GM12801 (cell line): ENCODE measurements around the gene CENPT.

Source experiments
- TF ChIP-seq, protein P1 (sequence below): IDR thresholded peaks from one replicate; pipeline ENCODE4 v1.5.1; 2011; ENCODE audit warnings: control low read depth; ENCODE audit not compliant: insufficient read length; ENCODE audit errors: extremely low read depth

CENPT gene

DNA sequence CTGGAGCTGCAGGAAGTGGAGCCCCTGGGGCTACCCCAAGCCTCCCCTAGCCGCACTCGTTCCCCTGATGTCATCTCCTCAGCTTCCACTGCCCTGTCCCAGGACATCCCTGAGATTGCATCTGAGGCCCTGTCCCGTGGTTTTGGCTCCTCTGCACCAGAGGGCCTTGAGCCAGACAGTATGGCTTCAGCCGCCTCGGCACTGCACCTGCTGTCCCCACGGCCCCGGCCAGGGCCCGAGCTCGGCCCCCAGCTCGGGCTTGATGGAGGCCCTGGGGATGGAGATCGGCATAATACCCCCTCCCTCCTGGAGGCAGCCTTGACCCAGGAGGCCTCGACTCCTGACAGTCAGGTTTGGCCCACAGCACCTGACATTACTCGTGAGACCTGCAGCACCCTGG, 33.1 kb upstream of the CENPT start:
- TF ChIP-seq, protein P1, sequence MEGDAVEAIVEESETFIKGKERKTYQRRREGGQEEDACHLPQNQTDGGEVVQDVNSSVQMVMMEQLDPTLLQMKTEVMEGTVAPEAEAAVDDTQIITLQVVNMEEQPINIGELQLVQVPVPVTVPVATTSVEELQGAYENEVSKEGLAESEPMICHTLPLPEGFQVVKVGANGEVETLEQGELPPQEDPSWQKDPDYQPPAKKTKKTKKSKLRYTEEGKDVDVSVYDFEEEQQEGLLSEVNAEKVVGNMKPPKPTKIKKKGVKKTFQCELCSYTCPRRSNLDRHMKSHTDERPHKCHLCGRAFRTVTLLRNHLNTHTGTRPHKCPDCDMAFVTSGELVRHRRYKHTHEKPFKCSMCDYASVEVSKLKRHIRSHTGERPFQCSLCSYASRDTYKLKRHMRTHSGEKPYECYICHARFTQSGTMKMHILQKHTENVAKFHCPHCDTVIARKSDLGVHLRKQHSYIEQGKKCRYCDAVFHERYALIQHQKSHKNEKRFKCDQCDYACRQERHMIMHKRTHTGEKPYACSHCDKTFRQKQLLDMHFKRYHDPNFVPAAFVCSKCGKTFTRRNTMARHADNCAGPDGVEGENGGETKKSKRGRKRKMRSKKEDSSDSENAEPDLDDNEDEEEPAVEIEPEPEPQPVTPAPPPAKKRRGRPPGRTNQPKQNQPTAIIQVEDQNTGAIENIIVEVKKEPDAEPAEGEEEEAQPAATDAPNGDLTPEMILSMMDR = no peak

DNA sequence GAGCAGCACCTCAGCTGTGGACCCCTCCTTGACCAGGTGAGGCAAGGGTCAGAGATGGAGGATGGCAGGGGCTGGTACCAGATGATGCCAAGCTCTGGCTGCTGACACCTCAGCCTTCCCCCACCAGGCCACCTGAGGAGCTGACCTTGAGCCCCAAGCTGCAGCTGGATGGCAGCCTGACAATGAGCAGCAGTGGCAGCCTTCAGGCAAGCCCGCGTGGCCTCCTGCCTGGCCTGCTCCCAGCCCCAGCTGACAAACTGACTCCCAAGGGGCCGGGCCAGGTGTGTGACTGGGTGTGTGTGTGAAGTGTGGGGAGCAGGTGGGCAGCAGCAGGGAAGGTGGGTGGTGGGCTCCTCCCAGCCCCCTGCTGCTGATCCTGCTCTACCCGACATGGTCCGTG, 32.4 kb upstream of the CENPT start:
- TF ChIP-seq, protein P1 = no peak

DNA sequence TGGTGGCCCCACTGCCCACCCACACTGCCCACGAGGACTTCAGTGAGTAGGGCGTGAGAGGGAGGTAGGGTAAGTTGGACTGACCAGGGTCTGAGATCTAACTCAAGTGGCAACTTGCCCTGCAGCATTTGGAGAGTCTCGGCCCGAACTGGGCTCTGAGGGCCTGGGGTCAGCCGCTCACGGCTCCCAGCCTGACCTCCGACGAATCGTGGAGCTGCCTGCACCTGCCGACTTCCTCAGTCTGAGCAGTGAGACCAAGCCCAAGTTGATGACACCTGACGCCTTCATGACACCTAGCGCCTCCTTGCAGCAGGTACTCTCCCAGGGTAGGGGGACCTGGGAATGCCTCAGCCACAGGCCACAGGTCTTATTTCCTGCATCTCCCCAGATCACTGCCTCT, 32.0 kb upstream of the CENPT start:
- TF ChIP-seq, protein P1 = no peak

DNA sequence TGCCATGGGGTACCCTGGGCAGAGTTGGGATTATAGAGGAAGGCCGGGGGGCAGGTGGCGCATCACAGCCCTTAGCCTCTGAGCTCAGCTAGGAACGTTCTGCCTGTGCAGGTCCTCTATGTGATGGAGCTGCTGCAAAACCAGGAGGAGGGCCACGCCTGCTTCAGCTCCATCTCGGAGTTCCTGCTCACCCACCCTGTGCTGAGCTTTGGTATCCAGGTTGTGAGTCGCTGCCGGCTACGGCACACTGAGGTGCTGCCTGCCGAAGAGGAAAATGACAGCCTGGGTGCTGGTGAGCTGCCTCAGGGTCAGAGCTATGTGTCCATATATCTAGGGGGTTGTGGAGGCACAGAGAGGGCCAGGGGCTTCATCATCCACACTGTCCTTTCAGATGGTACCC, 31.4 kb upstream of the CENPT start:
- TF ChIP-seq, protein P1 = no peak

DNA sequence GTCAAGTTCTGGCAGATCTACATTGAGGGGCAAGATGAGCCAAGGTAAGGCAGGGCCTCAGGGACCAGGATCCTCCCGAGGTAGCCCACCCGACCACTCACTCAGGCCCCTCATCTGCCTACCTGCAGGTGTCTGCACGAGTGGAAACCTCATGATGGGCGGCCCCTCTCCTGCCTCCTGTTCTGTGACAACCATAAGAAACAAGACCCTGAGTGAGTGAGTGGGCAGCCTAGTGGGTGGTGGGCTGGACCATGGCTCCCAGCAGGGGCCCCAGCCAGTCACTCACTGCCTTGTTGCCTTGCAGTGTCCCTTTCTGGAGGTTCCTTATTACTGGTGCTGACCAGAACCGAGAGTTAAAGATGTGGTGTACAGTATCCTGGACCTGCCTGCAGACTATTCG, 30.7 kb upstream of the CENPT start:
- TF ChIP-seq, protein P1 = no peak

DNA sequence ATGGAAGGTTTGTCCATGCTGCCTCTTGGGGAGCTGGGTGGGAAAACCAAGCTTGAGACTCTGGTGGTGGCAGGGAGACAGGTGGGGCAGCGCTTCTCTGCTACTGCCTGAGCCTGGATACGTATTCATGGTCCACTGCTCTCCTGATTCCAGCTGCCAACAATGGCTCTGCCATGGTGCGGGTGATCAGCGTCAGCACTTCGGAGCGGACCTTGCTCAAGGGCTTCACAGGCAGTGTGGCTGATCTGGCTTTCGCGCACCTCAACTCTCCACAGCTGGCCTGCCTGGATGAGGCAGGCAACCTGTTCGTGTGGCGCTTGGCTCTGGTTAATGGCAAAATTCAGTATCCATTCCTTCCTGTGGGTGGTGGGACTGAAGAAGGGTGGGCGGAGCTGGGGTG, 29.6 kb upstream of the CENPT start:
- TF ChIP-seq, protein P1 = no peak

DNA sequence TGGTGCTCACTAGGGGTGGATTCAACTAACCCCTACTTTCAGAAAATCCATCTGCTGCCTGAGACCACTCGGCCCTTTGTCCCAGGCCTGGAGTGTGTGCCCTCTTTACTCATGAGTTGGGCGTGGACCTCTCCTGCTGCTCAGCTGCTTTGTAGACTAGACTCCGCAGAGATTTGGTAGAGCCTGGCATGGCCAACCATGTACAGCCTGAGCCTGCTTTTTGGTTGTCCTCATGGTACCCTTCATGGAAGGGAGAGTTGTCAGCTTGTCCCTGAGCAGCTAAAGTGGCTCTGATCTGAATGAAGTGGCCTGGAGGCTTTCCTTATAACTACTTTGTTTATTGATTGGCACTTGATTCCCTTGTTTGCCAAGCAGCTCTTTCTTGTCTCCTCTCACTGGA, 26.9 kb upstream of the CENPT start:
- TF ChIP-seq, protein P1 = no peak
